GM23338 (cell line): ENCODE results near the gene CDC40. TPM values are rescaled to one million over a fixed set of nuclear protein-coding genes. Genes with fewer than 3 reads are reported as not detected.

Source experiments
- ATAC-seq: fragments of 200-7000 bp; cut with Tn5 transposase; 3 replicates; pipeline ENCODE4 v1.9.1; 2020
- DNase-seq: peaks from one replicate; pipeline ENCODE4 v3.0.0-alpha.2; 2015; ENCODE audit warnings: low spot score
- H2AFZ ChIP-seq: fragments of 200-600 bp; sonication (generic); 2 replicates; pipeline ENCODE4 v1.8.0; 2016; ENCODE audit warnings: antibody characterized with exemption, mild to moderate bottlenecking, moderate library complexity
- H3F3A ChIP-seq: fragments of 200-600 bp; sonication (generic); replicated peaks from 2 replicates; pipeline ENCODE4 v1.8.0; 2017; ENCODE audit warnings: antibody characterized with exemption, mixed run types, low read depth
- H3K27ac ChIP-seq: fragments of 200-600 bp; sonication (generic); 2 replicates; pipeline ENCODE4 v1.6.1; 2016; ENCODE audit warnings: low read depth
- H3K27me3 ChIP-seq: fragments of 200-600 bp; sonication (generic); 2 replicates; pipeline ENCODE4 v1.8.0; 2016; ENCODE audit warnings: mild to moderate bottlenecking, mixed run types, moderate library complexity; ENCODE audit not compliant: insufficient read depth
- H3K36me3 ChIP-seq: fragments of 200-600 bp; sonication (generic); 2 replicates; pipeline ENCODE4 v1.8.0; 2016; ENCODE audit warnings: mild to moderate bottlenecking; ENCODE audit not compliant: insufficient read depth
- H3K4me1 ChIP-seq: fragments of 200-600 bp; sonication (generic); 2 replicates; pipeline ENCODE4 v1.8.0; 2016; ENCODE audit warnings: mild to moderate bottlenecking, moderate library complexity; ENCODE audit not compliant: insufficient read depth
- H3K4me2 ChIP-seq: fragments of 200-600 bp; sonication (generic); 2 replicates; pipeline ENCODE4 v1.7.1; 2017; ENCODE audit warnings: mixed run types
- H3K4me3 ChIP-seq: fragments of 200-600 bp; sonication (generic); 2 replicates; pipeline ENCODE4 v1.6.1; 2016; ENCODE audit warnings: mixed run types
- H3K79me2 ChIP-seq: fragments of 200-600 bp; sonication (generic); replicated peaks from 2 replicates; pipeline ENCODE4 v1.8.0; 2017; ENCODE audit warnings: mild to moderate bottlenecking; ENCODE audit not compliant: insufficient read depth
- H3K9me2 ChIP-seq: fragments of 200-600 bp; sonication (generic); 2 replicates; pipeline ENCODE4 v1.8.0; 2017; ENCODE audit not compliant: insufficient read depth
- H4K20me1 ChIP-seq: fragments of 200-600 bp; sonication (generic); replicated peaks from 2 replicates; pipeline ENCODE4 v1.8.0; 2017; ENCODE audit warnings: mild to moderate bottlenecking; ENCODE audit not compliant: insufficient read depth
- H3K27ac Mint-ChIP-seq: 2 replicates; pipeline ENCODE4 v1.8.0; 2020; ENCODE audit warnings: inconsistent platforms, mild to moderate bottlenecking, moderate library complexity, mixed read lengths
- H3K27me3 Mint-ChIP-seq: 3 replicates; pipeline ENCODE4 v1.8.0; 2022; ENCODE audit warnings: low read depth, mild to moderate bottlenecking, moderate library complexity, mixed read lengths, inconsistent platforms; ENCODE audit not compliant: insufficient read depth, poor library complexity
- H3K36me3 Mint-ChIP-seq: 3 replicates; pipeline ENCODE4 v1.8.0; 2021; ENCODE audit warnings: low read depth, mild to moderate bottlenecking, inconsistent platforms, moderate library complexity, mixed read lengths
- H3K4me1 Mint-ChIP-seq: 3 replicates; pipeline ENCODE4 v1.8.0; 2020; ENCODE audit warnings: mild to moderate bottlenecking, inconsistent platforms, mixed read lengths
- H3K4me3 Mint-ChIP-seq: 3 replicates; pipeline ENCODE4 v1.8.0; 2021; ENCODE audit warnings: moderate library complexity, mild to moderate bottlenecking, inconsistent platforms, mixed read lengths
- H3K9me3 Mint-ChIP-seq: 3 replicates; pipeline ENCODE4 v1.8.0; 2020; ENCODE audit warnings: moderate library complexity, mild to moderate bottlenecking, inconsistent platforms, mixed read lengths
- CREB1 ChIP-seq: fragments of 250-450 bp; sonication (Bioruptor Pico); IDR thresholded peaks from 2 replicates; pipeline ENCODE4 v1.5.0; 2020; ENCODE audit warnings: low read depth, mild to moderate bottlenecking, moderate library complexity
- CTCF ChIP-seq, 2 experiments: fragments of 200-600 bp in 1 of 2; sonication (generic) in 1 of 2; conservative IDR thresholded peaks; 2 replicates each; pipeline versions ENCODE4 v1.5.1 to v1.6.1; 2016 to 2017; ENCODE audit warnings: antibody characterized with exemption in 2 of 2, low read depth in 2 of 2, mild to moderate bottlenecking in 2 of 2, moderate library complexity in 1 of 2
- ETS1 ChIP-seq: IDR thresholded peaks from 2 replicates; pipeline ENCODE4 v1.6.1; 2016; ENCODE audit warnings: antibody characterized with exemption
- EZH2 ChIP-seq: fragments of 200-600 bp; sonication (generic); IDR thresholded peaks from one replicate; pipeline ENCODE4 v1.8.0; 2017; ENCODE audit warnings: antibody characterized with exemption, mild to moderate bottlenecking, low read depth; ENCODE audit not compliant: unreplicated experiment
- EZH2phosphoT487 ChIP-seq: fragments of 200-600 bp; sonication (generic); IDR thresholded peaks from one replicate; pipeline ENCODE4 v1.8.1; 2018; ENCODE audit warnings: antibody characterized with exemption; ENCODE audit not compliant: unreplicated experiment
- JUNB ChIP-seq: IDR thresholded peaks from one replicate; pipeline ENCODE4 v1.6.1; 2016; ENCODE audit warnings: antibody characterized with exemption; ENCODE audit not compliant: unreplicated experiment
- NANOG ChIP-seq: IDR thresholded peaks from 2 replicates; pipeline ENCODE4 v1.6.1; 2016; ENCODE audit warnings: antibody characterized with exemption, borderline replicate concordance
- POLR2AphosphoS5 ChIP-seq: IDR thresholded peaks from 2 replicates; pipeline ENCODE4 v1.6.1; 2016; ENCODE audit warnings: antibody characterized with exemption, low read depth
- REST ChIP-seq: IDR thresholded peaks from one replicate; pipeline ENCODE4 v1.6.1; 2018; ENCODE audit warnings: antibody characterized with exemption; ENCODE audit not compliant: unreplicated experiment
- STAT1 ChIP-seq: IDR thresholded peaks from one replicate; pipeline ENCODE4 v1.6.1; 2016; ENCODE audit warnings: antibody characterized with exemption; ENCODE audit not compliant: unreplicated experiment
- ZNF114 ChIP-seq: fragments of 250-450 bp; sonication (Bioruptor Pico); IDR thresholded peaks from 2 replicates; pipeline ENCODE4 v1.5.0; 2020; ENCODE audit warnings: mild to moderate bottlenecking, moderate library complexity
- ZNF331 ChIP-seq: fragments of 250-450 bp; sonication (Bioruptor Pico); IDR thresholded peaks from 2 replicates; pipeline ENCODE4 v1.5.0; 2020; ENCODE audit warnings: low read depth, mild to moderate bottlenecking, moderate library complexity
- ZNF462 ChIP-seq: fragments of 250-450 bp; sonication (Bioruptor Pico); IDR thresholded peaks from 2 replicates; pipeline ENCODE4 v1.5.0; 2020; ENCODE audit warnings: mild to moderate bottlenecking, moderate library complexity
- polyA plus RNA-seq: library from polyadenylated mRNA; unstranded; fragments of >200 nt; fragmentation: Nextera tagmentation; extraction: Ambion mirVana; gene quantifications from 2 replicates; pipeline ENCODE4 v1.2.1, GENCODE V29; 2016
- total RNA-seq: library from RNA; depleted of rRNA; stranded (reverse); fragments of >200 nt; shearing (Covaris generic); gene quantifications from 2 replicates; pipeline ENCODE4 v1.2.3, GENCODE V29; 2014

Gene CDC40
- total and polyA plus RNA-seq, 2 experiments from 2014 or later, result 28.9 to 58.4 TPM

- no peak; the same call in 2 of the 3 replicates for ATAC-seq
- H2AFZ ChIP-seq, result no peak overlapping the region
- no peak overlapping the region for H3K27ac Mint-ChIP-seq
- no peaks in the 10 kb centered on the region for H3K27me3 ChIP-seq
- TF ChIP-seq CTCF (conservative IDR thresholded peaks at IDR 0.05; ENCODE audit: low read depth in 2 of 2) (no peak), EZH2 (no peak), REST (no peak), ZNF462 (CRISPR knock-in tag) (no peak), ETS1 (no peak), CREB1 (CRISPR knock-in tag) (no peak), NANOG (no peak), EZH2phosphoT487 (no peak), POLR2AphosphoS5 (no peak), JUNB (no peak), ZNF114 (no peak), STAT1 (no peak), ZNF331 (CRISPR knock-in tag) (no peak)
- H3K79me2 ChIP-seq, result peaks cover 53% of the 10 kb centered on the region
- no peak overlapping the region for H3K4me3 Mint-ChIP-seq
- peaks cover 26% of the 10 kb centered on the region; the same call in 2 of the 3 replicates for H3K36me3 Mint-ChIP-seq
- peaks cover 4% of the 10 kb centered on the region; the same call in 2 of the 3 replicates for H3K4me1 Mint-ChIP-seq
- no peaks in the 10 kb centered on the region for H3K9me3 Mint-ChIP-seq
- H4K20me1 ChIP-seq, result peaks cover 13% of the 10 kb centered on the region; the same call in 1 of the 2 replicates
- H3K4me2 ChIP-seq, result no peak overlapping the region
- DNase-seq, result no peak
- H3K27me3 Mint-ChIP-seq, result no peaks in the 10 kb centered on the region
- H3K27ac ChIP-seq, result no peak overlapping the region
- H3K9me2 ChIP-seq, result no peaks in the 10 kb centered on the region
- no peaks in the 10 kb centered on the region for H3F3A ChIP-seq
- peaks cover 4% of the 10 kb centered on the region; the same call in 1 of the 2 replicates for H3K36me3 ChIP-seq
- no peaks in the 10 kb centered on the region for H3K4me1 ChIP-seq
- H3K4me3 ChIP-seq, result no peak overlapping the region
These were observed 15.4 kb downstream of the CDC40 start for GRCh38 chr6:110195639-110196038.
